ENCODE results near the gene ADAMTS18. TPM values are rescaled to one million over a fixed set of nuclear protein-coding genes. Genes with fewer than 3 reads are reported as not detected.
A peak's percentile ranks its signal among the peaks of the same experiment; 100 is the strongest.

ADAMTS18 gene
- total and polyA plus RNA-seq, 2 experiments from 2014 or later = 2.7 to 5.5 TPM

GRCh38 chr16:77308163-77308561, 126.7 kb downstream of the ADAMTS18 start:
- peaks cover 6% of the 10 kb centered on the region for H3K27me3 ChIP-seq
- no peaks in the 10 kb centered on the region for H4K20me1 ChIP-seq (ENCODE audit: insufficient read depth, poor library complexity, severe bottlenecking)
- peaks cover 17% of the 10 kb centered on the region for H3K4me1 ChIP-seq (ENCODE audit: insufficient read depth)
- TF ChIP-seq EZH2 (IDR thresholded peaks at IDR 0.05; ENCODE audit: borderline replicate concordance) = no peak
- TF ChIP-seq, protein P1, sequence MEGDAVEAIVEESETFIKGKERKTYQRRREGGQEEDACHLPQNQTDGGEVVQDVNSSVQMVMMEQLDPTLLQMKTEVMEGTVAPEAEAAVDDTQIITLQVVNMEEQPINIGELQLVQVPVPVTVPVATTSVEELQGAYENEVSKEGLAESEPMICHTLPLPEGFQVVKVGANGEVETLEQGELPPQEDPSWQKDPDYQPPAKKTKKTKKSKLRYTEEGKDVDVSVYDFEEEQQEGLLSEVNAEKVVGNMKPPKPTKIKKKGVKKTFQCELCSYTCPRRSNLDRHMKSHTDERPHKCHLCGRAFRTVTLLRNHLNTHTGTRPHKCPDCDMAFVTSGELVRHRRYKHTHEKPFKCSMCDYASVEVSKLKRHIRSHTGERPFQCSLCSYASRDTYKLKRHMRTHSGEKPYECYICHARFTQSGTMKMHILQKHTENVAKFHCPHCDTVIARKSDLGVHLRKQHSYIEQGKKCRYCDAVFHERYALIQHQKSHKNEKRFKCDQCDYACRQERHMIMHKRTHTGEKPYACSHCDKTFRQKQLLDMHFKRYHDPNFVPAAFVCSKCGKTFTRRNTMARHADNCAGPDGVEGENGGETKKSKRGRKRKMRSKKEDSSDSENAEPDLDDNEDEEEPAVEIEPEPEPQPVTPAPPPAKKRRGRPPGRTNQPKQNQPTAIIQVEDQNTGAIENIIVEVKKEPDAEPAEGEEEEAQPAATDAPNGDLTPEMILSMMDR (IDR thresholded peaks at IDR 0.05; ENCODE audit: poor library complexity) = no peak
- no peak for TF ChIP-seq EZH2phosphoT487 (IDR thresholded peaks at IDR 0.05; ENCODE audit: low read depth, severe bottlenecking, unreplicated experiment)
- H3K9me3 ChIP-seq (ENCODE audit: low read depth) = no peaks in the 10 kb centered on the region
- no peak overlapping the region for H3K4me2 ChIP-seq
- no peaks in the 10 kb centered on the region for H3K9me2 ChIP-seq (replicated peaks; ENCODE audit: insufficient read depth)
- no peak overlapping the region for H3K27ac ChIP-seq
- no peaks in the 10 kb centered on the region for H3K79me2 ChIP-seq
- no peak overlapping the region for H2AFZ ChIP-seq
- no peak overlapping the region for H3K4me3 ChIP-seq
- H3K36me3 ChIP-seq (replicated peaks; ENCODE audit: insufficient read depth, low read depth) = no peaks in the 10 kb centered on the region
- DNase-seq (ENCODE audit: low spot score) = peak; percentile 15
- 36% methylated on average over 1 of the region's 1 CpG for WGBS (ENCODE audit: low lambda C conversion rate, missing lambda C conversion rate)

GRCh38 chr16:77307426-77308162, 127.2 kb downstream of the ADAMTS18 start:
- Histone ChIP-seq H3K9me2 (replicated peaks; ENCODE audit: insufficient read depth) (no peaks in the 10 kb centered on the region), H2AFZ (no peak overlapping the region), H3K4me1 (ENCODE audit: insufficient read depth) (peaks cover 17% of the 10 kb centered on the region), H4K20me1 (ENCODE audit: insufficient read depth, poor library complexity, severe bottlenecking) (no peaks in the 10 kb centered on the region), H3K27me3 (peaks cover 6% of the 10 kb centered on the region), H3K79me2 (no peaks in the 10 kb centered on the region), H3K4me2 (no peak overlapping the region), H3K9me3 (ENCODE audit: low read depth) (no peaks in the 10 kb centered on the region), H3K4me3 (no peak overlapping the region), H3K36me3 (replicated peaks; ENCODE audit: insufficient read depth, low read depth) (no peaks in the 10 kb centered on the region), H3K27ac (no peak overlapping the region)
- TF ChIP-seq EZH2phosphoT487 (IDR thresholded peaks at IDR 0.05; ENCODE audit: low read depth, severe bottlenecking, unreplicated experiment) = no peak
- no peak for TF ChIP-seq EZH2 (IDR thresholded peaks at IDR 0.05; ENCODE audit: borderline replicate concordance)
- TF ChIP-seq, protein P1 (IDR thresholded peaks at IDR 0.05; ENCODE audit: poor library complexity) = no peak
- WGBS (ENCODE audit: low lambda C conversion rate, missing lambda C conversion rate) = 60% methylated on average over 8 of the region's 8 CpGs
- DNase-seq (ENCODE audit: low spot score) = no peak

GRCh38 chr16:77306075-77306474, 128.8 kb downstream of the ADAMTS18 start:
- Histone ChIP-seq H3K27me3 (peaks cover 6% of the 10 kb centered on the region), H3K27ac (no peak overlapping the region), H2AFZ (no peak overlapping the region), H3K4me3 (no peak overlapping the region), H3K4me1 (ENCODE audit: insufficient read depth) (peaks cover 17% of the 10 kb centered on the region), H3K9me3 (ENCODE audit: low read depth) (no peaks in the 10 kb centered on the region), H3K9me2 (replicated peaks; ENCODE audit: insufficient read depth) (no peaks in the 10 kb centered on the region), H3K79me2 (no peaks in the 10 kb centered on the region), H3K36me3 (replicated peaks; ENCODE audit: insufficient read depth, low read depth) (no peaks in the 10 kb centered on the region), H4K20me1 (ENCODE audit: insufficient read depth, poor library complexity, severe bottlenecking) (no peaks in the 10 kb centered on the region), H3K4me2 (no peak overlapping the region)
- WGBS (ENCODE audit: low lambda C conversion rate, missing lambda C conversion rate) = 64% methylated on average over 3 of the region's 3 CpGs
- no peak for DNase-seq (ENCODE audit: low spot score)
- TF ChIP-seq, protein P1 (IDR thresholded peaks at IDR 0.05; ENCODE audit: poor library complexity) = no peak
- TF ChIP-seq EZH2phosphoT487 (IDR thresholded peaks at IDR 0.05; ENCODE audit: low read depth, severe bottlenecking, unreplicated experiment) = no peak
- TF ChIP-seq EZH2 (IDR thresholded peaks at IDR 0.05; ENCODE audit: borderline replicate concordance) = no peak

Data from hepatocyte (in vitro differentiated cells).